Keratinocyte (primary cell): ENCODE measurements around the gene PLAAT4.

Source experiments
- EZH2 ChIP-seq: IDR thresholded peaks from one replicate; pipeline ENCODE4 v1.6.1; 2012; ENCODE audit warnings: inconsistent platforms, mild to moderate bottlenecking, low read length, moderate library complexity
- TF ChIP-seq, protein P1 (sequence below), 3 experiments: IDR thresholded peaks in 1 of 3; conservative IDR thresholded peaks in 1 of 3; optimal IDR thresholded peaks in 1 of 3; 2 replicates in 2 of 3; 3 replicates in 1 of 3; pipeline versions ENCODE3 to v1.5.1; 2011; ENCODE audit warnings: low read length in 3 of 3, mild to moderate bottlenecking in 3 of 3, moderate library complexity in 2 of 3, control low read depth in 1 of 3, inconsistent platforms in 1 of 3; ENCODE audit not compliant: insufficient read depth in 2 of 3; ENCODE audit errors: extremely low read depth in 1 of 3

DNA sequence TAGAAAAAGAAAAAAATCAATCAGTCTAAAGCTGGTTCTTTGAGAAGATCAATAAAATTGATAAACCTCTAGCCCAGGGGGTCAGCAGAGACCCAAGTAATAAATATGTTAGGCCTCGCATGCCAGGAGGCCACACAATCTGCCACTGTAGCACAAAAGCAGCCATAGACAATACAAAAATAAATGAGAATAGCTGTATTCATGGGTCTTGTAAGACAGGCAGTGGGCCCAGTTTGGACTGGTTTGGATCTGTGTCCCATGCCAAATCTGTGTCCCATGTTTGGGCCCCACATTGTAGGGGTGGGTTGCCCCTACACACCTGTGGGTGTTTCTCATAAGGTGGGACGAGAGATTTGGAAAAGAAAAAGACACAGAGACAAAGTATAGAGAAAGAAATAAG, 6.6 kb upstream of the PLAAT4 start:
- TF ChIP-seq, protein P1, sequence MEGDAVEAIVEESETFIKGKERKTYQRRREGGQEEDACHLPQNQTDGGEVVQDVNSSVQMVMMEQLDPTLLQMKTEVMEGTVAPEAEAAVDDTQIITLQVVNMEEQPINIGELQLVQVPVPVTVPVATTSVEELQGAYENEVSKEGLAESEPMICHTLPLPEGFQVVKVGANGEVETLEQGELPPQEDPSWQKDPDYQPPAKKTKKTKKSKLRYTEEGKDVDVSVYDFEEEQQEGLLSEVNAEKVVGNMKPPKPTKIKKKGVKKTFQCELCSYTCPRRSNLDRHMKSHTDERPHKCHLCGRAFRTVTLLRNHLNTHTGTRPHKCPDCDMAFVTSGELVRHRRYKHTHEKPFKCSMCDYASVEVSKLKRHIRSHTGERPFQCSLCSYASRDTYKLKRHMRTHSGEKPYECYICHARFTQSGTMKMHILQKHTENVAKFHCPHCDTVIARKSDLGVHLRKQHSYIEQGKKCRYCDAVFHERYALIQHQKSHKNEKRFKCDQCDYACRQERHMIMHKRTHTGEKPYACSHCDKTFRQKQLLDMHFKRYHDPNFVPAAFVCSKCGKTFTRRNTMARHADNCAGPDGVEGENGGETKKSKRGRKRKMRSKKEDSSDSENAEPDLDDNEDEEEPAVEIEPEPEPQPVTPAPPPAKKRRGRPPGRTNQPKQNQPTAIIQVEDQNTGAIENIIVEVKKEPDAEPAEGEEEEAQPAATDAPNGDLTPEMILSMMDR (optimal IDR thresholded peaks at IDR 0.05 in 1 of 3, IDR thresholded peaks at IDR 0.05 in 1 of 3, conservative IDR thresholded peaks at IDR 0.05 in 1 of 3; ENCODE audit: extremely low read depth in 1 of 3, insufficient read depth in 2 of 3, low read length in 3 of 3): no peak
- no peak for TF ChIP-seq EZH2
